Activated T-cell treated with anti-CD3 and anti-CD28 coated beads, Interleukin-2, amount 50 U/mL, for 24 hours (primary cell): ENCODE data around the gene RNASE2.
"Not testable (repeated sequence)": the region's sequence is repeated elsewhere in the genome, so short reads cannot be mapped to it uniquely, and the experiment has no call there.

ENCODE experiments used
- DNase-seq: peaks from one replicate; pipeline ENCODE4 v3.0.0-alpha.2; 2020
- H3K27ac Mint-ChIP-seq: 2 replicates; pipeline ENCODE4 v1.8.0; 2020; ENCODE audit warnings: mild to moderate bottlenecking, mixed read lengths
- H3K27me3 Mint-ChIP-seq: 2 replicates; pipeline ENCODE4 v1.8.0; 2020; ENCODE audit warnings: mixed read lengths
- H3K36me3 Mint-ChIP-seq: 2 replicates; pipeline ENCODE4 v1.8.0; 2020; ENCODE audit warnings: low read depth, mixed read lengths
- H3K4me1 Mint-ChIP-seq: 2 replicates; pipeline ENCODE4 v1.8.0; 2020; ENCODE audit warnings: low read depth, mixed read lengths
- H3K4me3 Mint-ChIP-seq: 2 replicates; pipeline ENCODE4 v1.8.0; 2020; ENCODE audit warnings: mild to moderate bottlenecking, moderate library complexity, mixed read lengths
- H3K9me3 Mint-ChIP-seq: 2 replicates; pipeline ENCODE4 v1.8.0; 2020; ENCODE audit warnings: mixed read lengths

The RNASE2 gene

DNA sequence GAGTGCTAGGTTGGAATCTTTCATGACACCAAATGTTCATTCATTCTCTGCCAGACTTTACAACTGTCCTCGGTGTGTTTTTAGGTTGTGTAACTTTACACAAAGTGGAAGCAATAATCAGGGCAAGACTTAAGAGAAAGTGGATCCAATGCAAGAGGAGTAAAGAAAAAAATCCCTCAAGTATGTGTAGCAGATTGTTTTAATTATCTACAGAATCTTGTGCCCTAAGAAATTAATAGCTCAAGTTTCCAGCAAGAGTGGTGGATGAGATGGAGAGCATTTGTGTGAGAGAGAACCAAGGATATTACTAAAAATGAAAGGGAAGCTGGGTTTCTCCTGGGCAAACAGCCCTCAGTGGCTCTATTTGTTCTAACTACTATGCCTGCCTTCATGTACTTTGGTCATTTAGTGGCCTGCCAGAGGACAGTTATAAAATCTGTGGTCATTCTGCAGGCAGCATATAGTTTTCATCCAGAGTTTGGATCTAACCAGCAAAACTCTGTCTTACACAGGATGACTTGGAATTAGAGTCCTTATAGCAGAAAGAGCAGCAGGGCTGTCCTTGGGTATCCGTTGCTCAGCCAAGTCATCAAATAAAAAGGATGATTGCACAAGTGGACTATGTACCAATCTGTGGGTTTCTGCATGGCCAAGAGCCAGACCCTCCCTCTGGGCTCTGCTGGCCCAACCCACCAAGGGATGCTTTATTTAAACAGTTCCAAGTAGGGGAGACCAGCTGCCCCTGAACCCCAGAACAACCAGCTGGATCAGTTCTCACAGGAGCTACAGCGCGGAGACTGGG is at the start of gene RNASE2:
RNASE2 (plus strand) TSS at position 752 of the 802 bp plus-strand sequence. CDS start 285 bp downstream, outside the sequence.
- H3K27ac Mint-ChIP-seq, H3K4me3 Mint-ChIP-seq, DNase-seq, H3K36me3 Mint-ChIP-seq, H3K9me3 Mint-ChIP-seq: not testable (repeated sequence)
- Mint-ChIP-seq H3K27me3 (peaks cover 11% of the 10 kb centered on the region), H3K4me1 (peaks cover 14% of the 10 kb centered on the region)

DNA sequence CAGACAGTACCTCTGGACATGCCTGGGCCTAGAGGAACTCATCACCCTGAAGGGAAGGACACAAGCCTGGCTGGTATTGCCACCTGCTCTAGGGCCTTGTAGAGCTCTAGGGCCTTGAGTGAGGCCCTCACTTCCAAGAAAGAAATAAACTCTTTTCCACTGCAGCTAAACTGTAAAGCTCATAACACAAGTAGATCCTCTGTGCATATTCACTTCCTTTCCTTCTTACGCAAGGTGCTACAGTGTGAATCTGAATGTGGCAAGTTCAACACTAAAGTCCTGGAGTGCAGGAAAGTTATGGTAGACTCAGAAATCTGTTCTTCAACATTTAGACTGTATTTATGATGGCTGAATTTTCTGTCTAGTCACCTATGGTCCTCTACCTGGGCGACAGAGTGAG is 49.6 kb upstream of the RNASE2 start:
- H3K4me1 Mint-ChIP-seq = no peaks in the 10 kb centered on the region
- H3K4me3 Mint-ChIP-seq = no peak overlapping the region

DNA sequence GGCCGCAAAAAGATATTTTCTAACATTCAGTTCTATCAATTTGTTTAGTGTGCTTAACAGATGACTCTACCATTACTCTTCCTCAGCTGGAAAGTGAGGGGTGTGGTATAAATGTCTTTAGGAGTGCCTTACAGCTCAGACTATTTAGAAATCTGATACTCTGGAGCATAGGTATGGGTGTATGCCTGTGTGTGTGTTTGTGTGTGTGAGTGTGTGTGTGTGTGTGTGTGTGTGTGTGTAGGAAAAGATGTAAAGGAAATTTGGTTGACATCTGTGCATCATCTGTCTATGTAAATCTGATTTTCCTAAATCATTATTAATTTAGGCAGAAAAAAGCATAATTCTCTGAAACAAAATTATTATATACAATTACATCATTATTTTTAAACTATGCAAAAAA is 48.1 kb upstream of the RNASE2 start:
- Mint-ChIP-seq H3K36me3 (no peaks in the 10 kb centered on the region), H3K27ac (no peak overlapping the region), H3K4me1 (no peaks in the 10 kb centered on the region), H3K4me3 (no peak overlapping the region), H3K9me3 (no peaks in the 10 kb centered on the region), H3K27me3 (peaks cover 28% of the 10 kb centered on the region)
- DNase-seq = no peak

More for the DNA sequence above, 49.6 kb upstream of the RNASE2 start:
- Mint-ChIP-seq H3K27me3 (peaks cover 29% of the 10 kb centered on the region), H3K27ac (no peak overlapping the region), H3K36me3 (no peaks in the 10 kb centered on the region), H3K9me3 (no peaks in the 10 kb centered on the region)
- DNase-seq = no peak

GRCh38 chr14:20910822-20911221 is 44.5 kb upstream of the RNASE2 start:
- peaks cover 29% of the 10 kb centered on the region for H3K27me3 Mint-ChIP-seq
- H3K27ac Mint-ChIP-seq, DNase-seq, H3K36me3 Mint-ChIP-seq, H3K4me3 Mint-ChIP-seq, H3K9me3 Mint-ChIP-seq, H3K4me1 Mint-ChIP-seq: not testable (repeated sequence)

DNA sequence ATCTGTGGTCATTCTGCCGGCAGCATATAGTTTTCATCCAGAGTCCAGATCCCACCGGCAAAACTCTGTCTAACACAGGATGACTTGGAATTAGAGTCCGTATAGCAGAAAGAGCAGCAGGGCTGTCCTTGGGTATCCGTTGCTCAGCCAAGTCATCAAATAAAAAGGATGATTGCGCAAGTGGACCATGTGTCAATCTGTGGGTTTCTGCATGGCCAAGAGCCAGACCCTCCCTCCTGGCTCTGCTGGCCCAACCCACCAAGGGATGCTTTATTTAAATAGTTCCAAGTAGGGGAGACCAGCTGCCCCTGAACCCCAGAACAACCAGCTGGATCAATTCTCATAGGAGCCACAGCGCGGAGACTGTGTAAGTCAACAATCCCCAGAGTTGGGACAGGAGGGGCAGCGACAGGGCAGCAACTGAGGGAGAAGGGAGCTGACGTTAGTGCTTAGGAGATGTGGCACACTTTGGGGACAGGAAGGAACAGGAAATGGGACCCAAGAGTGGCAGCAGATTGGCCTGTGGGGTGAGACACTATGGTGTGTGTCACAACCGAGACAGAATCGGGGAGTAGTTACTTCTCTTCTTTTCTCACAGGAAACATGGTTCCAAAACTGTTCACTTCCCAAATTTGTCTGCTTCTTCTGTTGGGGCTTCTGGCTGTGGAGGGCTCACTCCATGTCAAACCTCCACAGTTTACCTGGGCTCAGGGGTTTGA is 36.1 kb upstream of the RNASE2 start:
- H3K9me3 Mint-ChIP-seq, H3K36me3 Mint-ChIP-seq, H3K27ac Mint-ChIP-seq, H3K4me1 Mint-ChIP-seq, DNase-seq, H3K4me3 Mint-ChIP-seq: not testable (repeated sequence)
- H3K27me3 Mint-ChIP-seq = peaks cover 30% of the 10 kb centered on the region

GRCh38 chr14:20923766-20924297 is 31.5 kb upstream of the RNASE2 start:
- H3K4me1 Mint-ChIP-seq, H3K4me3 Mint-ChIP-seq, H3K36me3 Mint-ChIP-seq, DNase-seq, H3K27ac Mint-ChIP-seq, H3K9me3 Mint-ChIP-seq: not testable (repeated sequence)
- peaks cover 27% of the 10 kb centered on the region for H3K27me3 Mint-ChIP-seq

DNA sequence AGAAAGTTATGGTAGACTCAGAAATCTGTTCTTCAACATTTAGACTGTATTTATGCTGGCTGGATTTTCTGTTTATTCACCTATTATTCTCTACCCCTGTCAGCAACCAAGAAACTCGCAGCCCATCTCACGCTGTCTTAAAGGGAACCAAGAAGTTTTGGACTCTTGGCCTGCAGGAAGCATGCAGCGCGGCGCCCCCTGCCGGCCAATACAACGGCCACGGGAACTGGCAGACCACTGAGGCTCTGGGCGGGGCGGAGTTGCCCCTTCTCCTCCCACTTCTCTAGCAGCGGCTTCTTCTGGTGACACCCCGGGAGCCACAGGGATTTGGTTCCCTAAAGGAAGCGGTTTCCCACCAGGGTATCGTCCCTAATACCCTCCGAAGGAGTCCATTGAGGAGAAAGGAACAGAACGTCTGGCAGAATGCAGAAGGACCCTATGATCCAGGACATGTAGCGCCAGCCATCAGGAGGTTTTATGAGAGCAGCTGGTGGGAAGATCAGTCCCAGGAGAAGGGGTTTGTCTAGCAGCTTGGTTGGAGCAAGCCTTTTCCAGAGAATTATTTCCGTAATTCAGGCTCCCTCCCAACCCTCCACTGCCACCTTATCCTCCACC is 21.0 kb upstream of the RNASE2 start:
- Mint-ChIP-seq H3K4me3 (no peak overlapping the region), H3K9me3 (no peaks in the 10 kb centered on the region)

GRCh38 chr14:20935303-20935984 is 19.8 kb upstream of the RNASE2 start:
- DNase-seq = no peak
- H3K27me3 Mint-ChIP-seq = peaks cover 15% of the 10 kb centered on the region
- no peaks in the 10 kb centered on the region for H3K36me3 Mint-ChIP-seq
- no peaks in the 10 kb centered on the region for H3K4me1 Mint-ChIP-seq
- H3K9me3 Mint-ChIP-seq = no peaks in the 10 kb centered on the region
- H3K27ac Mint-ChIP-seq = no peak overlapping the region
- H3K4me3 Mint-ChIP-seq = no peak overlapping the region

More for the DNA sequence above, 21.0 kb upstream of the RNASE2 start:
- no peaks in the 10 kb centered on the region for H3K4me1 Mint-ChIP-seq
- peak; percentile 38 for DNase-seq
- H3K36me3 Mint-ChIP-seq = no peaks in the 10 kb centered on the region
- H3K27ac Mint-ChIP-seq = no peak overlapping the region
- peaks cover 15% of the 10 kb centered on the region for H3K27me3 Mint-ChIP-seq

GRCh38 chr14:20945146-20945545 is 10.1 kb upstream of the RNASE2 start:
- not testable (repeated sequence) for H3K4me1 Mint-ChIP-seq, H3K9me3 Mint-ChIP-seq, DNase-seq, H3K4me3 Mint-ChIP-seq, H3K36me3 Mint-ChIP-seq, H3K27ac Mint-ChIP-seq
- H3K27me3 Mint-ChIP-seq = peaks cover 29% of the 10 kb centered on the region

- peaks cover 23% of the 10 kb centered on the region for H3K27me3 Mint-ChIP-seq
- not testable (repeated sequence) for DNase-seq, H3K9me3 Mint-ChIP-seq, H3K27ac Mint-ChIP-seq, H3K36me3 Mint-ChIP-seq, H3K4me3 Mint-ChIP-seq, H3K4me1 Mint-ChIP-seq
Measured at GRCh38 chr14:20946707-20947106, 8.6 kb upstream of the RNASE2 start.

- H3K27ac Mint-ChIP-seq, DNase-seq, H3K9me3 Mint-ChIP-seq, H3K4me3 Mint-ChIP-seq, H3K36me3 Mint-ChIP-seq: not testable (repeated sequence)
- peaks cover 11% of the 10 kb centered on the region for H3K27me3 Mint-ChIP-seq
- peaks cover 17% of the 10 kb centered on the region for H3K4me1 Mint-ChIP-seq
Measured at GRCh38 chr14:20955538-20955873, 219 bp downstream of the RNASE2 start.

DNA sequence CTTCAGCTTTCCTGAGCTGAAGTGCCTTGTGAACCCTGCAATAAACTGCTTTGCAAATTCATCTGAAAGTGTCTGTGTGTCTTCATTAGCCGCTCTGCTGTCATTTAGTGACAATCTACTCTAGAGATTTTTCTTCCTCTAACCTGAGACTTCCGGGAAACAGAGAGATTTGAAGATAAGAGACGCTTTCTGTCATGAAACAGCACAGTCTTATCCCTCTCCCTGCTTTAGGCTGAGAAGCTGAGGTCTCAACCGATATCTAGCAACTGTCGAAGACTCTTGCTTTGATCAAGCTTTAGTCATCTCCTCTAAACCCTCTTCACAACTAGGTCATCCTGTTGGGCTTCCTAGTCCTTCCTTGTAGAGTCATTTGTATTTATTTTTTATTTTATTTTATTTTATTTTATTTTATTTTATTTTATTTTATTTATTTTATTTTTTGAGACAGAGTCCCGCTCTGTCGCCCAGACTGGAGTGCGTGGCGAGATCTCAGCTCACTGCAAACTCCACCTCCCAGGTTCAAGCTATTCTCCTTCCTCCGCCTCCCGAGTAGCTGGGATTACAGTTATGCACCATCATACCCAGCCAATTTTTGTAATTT is 1.2 kb downstream of the RNASE2 start:
- Mint-ChIP-seq H3K36me3 (no peaks in the 10 kb centered on the region), H3K27me3 (peaks cover 11% of the 10 kb centered on the region), H3K9me3 (no peaks in the 10 kb centered on the region), H3K4me3 (no peak overlapping the region), H3K4me1 (peaks cover 23% of the 10 kb centered on the region), H3K27ac (no peak overlapping the region)
- no peak for DNase-seq

DNA sequence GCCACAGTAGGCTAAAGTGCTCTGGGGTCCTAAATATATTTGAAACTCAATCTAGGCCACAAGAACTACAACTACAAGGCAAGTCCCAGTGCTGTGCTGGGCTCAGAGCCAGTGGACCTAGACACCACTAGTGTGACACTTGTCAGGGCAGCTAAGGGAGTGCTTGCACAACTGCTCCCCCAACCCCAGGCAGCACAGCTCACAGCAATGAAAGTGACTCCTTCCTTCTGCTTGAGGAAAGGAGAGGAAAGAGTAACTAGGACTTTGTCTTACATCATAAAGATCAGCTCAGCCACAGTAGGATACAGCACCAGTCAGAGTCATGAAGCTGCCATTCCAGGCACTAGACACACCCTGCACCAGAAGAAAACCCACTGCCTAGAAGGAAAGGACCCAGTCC is 3.7 kb downstream of the RNASE2 start:
- not testable (repeated sequence) for H3K27ac Mint-ChIP-seq, DNase-seq, H3K4me3 Mint-ChIP-seq, H3K36me3 Mint-ChIP-seq, H3K9me3 Mint-ChIP-seq
- Mint-ChIP-seq H3K4me1 (peaks cover 27% of the 10 kb centered on the region), H3K27me3 (peaks cover 17% of the 10 kb centered on the region)

DNA sequence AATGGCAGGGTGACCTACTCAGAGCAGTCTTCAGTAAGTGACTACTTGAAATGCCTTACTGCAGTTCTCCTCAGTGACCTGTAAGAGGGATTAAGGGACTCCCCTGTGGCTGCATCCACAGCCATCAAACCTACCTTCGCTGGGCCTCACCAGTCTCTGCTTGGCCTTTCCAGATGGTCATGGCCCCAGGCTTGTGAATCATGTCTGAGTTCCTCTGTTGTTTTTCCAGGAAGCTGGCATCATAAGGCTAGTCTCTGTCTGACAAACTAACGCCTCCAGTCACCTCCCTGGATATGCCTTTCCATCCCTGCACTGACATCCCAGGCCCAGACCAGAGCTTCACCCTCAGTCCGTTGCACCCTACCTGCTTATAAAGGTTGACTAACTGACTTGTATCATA is 14.0 kb downstream of the RNASE2 start:
- Mint-ChIP-seq H3K27me3 (peaks cover 54% of the 10 kb centered on the region), H3K27ac (no peak overlapping the region), H3K4me1 (peaks cover 13% of the 10 kb centered on the region), H3K9me3 (no peaks in the 10 kb centered on the region), H3K4me3 (no peak overlapping the region), H3K36me3 (no peaks in the 10 kb centered on the region)
- DNase-seq = no peak
